ENCODE data around the gene TLK1.

Gene TLK1

GRCh38 chr2:171042253-171042969 lies 118.3 kb downstream of the TLK1 start:
- no peaks in the 10 kb centered on the region for H3K36me3 ChIP-seq (ENCODE audit: control insufficient read depth, insufficient read depth, low read length)
- no peak overlapping the region for H3K4me3 ChIP-seq (ENCODE audit: low read depth, low read length)
- H3K9ac ChIP-seq: no peak overlapping the region
- no peak for TF ChIP-seq CTCF (IDR thresholded peaks at IDR 0.05)
- H3K9me3 ChIP-seq (ENCODE audit: control insufficient read depth, low read length): no peaks in the 10 kb centered on the region
- no peaks in the 10 kb centered on the region for H3K79me2 ChIP-seq
- H2AFZ ChIP-seq: no peak overlapping the region
- no peak overlapping the region for H3K27ac ChIP-seq
- no peak overlapping the region for H3K4me2 ChIP-seq (ENCODE audit: low read length)
- H3K27me3 ChIP-seq (ENCODE audit: control insufficient read depth, insufficient read depth, low read length): no peaks in the 10 kb centered on the region
- no peaks in the 10 kb centered on the region for H3K4me1 ChIP-seq

- no peak overlapping the region for H2AFZ ChIP-seq
- no peaks in the 10 kb centered on the region for H3K36me3 ChIP-seq (ENCODE audit: control insufficient read depth, insufficient read depth, low read length)
- no peaks in the 10 kb centered on the region for H3K9me3 ChIP-seq (ENCODE audit: control insufficient read depth, low read length)
- no peaks in the 10 kb centered on the region for H3K79me2 ChIP-seq
- no peaks in the 10 kb centered on the region for H3K4me1 ChIP-seq
- no peaks in the 10 kb centered on the region for H3K27me3 ChIP-seq (ENCODE audit: control insufficient read depth, insufficient read depth, low read length)
- H3K4me3 ChIP-seq (ENCODE audit: low read depth, low read length): no peak overlapping the region
- no peak for TF ChIP-seq CTCF (IDR thresholded peaks at IDR 0.05)
- H3K27ac ChIP-seq: no peak overlapping the region
- H3K4me2 ChIP-seq (ENCODE audit: low read length): no peak overlapping the region
- no peak overlapping the region for H3K9ac ChIP-seq
Observed at GRCh38 chr2:171036532-171036931, 124.2 kb downstream of the TLK1 start.

GRCh38 chr2:171034315-171034714 lies 126.4 kb downstream of the TLK1 start:
- no peaks in the 10 kb centered on the region for H3K4me1 ChIP-seq
- no peaks in the 10 kb centered on the region for H3K36me3 ChIP-seq (ENCODE audit: control insufficient read depth, insufficient read depth, low read length)
- no peak overlapping the region for H3K27ac ChIP-seq
- H3K9me3 ChIP-seq (ENCODE audit: control insufficient read depth, low read length): no peaks in the 10 kb centered on the region
- TF ChIP-seq CTCF (IDR thresholded peaks at IDR 0.05): no peak
- H3K27me3 ChIP-seq (ENCODE audit: control insufficient read depth, insufficient read depth, low read length): no peaks in the 10 kb centered on the region
- no peaks in the 10 kb centered on the region for H3K79me2 ChIP-seq
- no peak overlapping the region for H2AFZ ChIP-seq
- no peak overlapping the region for H3K9ac ChIP-seq
- no peak overlapping the region for H3K4me2 ChIP-seq (ENCODE audit: low read length)
- H3K4me3 ChIP-seq (ENCODE audit: low read depth, low read length): no peak overlapping the region

- Histone ChIP-seq H3K9me3 (ENCODE audit: control insufficient read depth, low read length) (no peaks in the 10 kb centered on the region), H3K9ac (no peak overlapping the region), H2AFZ (no peak overlapping the region), H3K27me3 (ENCODE audit: control insufficient read depth, insufficient read depth, low read length) (no peaks in the 10 kb centered on the region), H3K27ac (no peak overlapping the region), H3K4me1 (no peaks in the 10 kb centered on the region), H3K79me2 (no peaks in the 10 kb centered on the region), H3K36me3 (ENCODE audit: control insufficient read depth, insufficient read depth, low read length) (no peaks in the 10 kb centered on the region), H3K4me2 (ENCODE audit: low read length) (no peak overlapping the region), H3K4me3 (ENCODE audit: low read depth, low read length) (no peak overlapping the region)
- no peak for TF ChIP-seq CTCF (IDR thresholded peaks at IDR 0.05)
Observed at GRCh38 chr2:171025214-171025613, 135.5 kb downstream of the TLK1 start.

GRCh38 chr2:171018522-171018921 lies 142.2 kb downstream of the TLK1 start:
- no peaks in the 10 kb centered on the region for H3K79me2 ChIP-seq
- H2AFZ ChIP-seq: no peak overlapping the region
- no peak overlapping the region for H3K9ac ChIP-seq
- H3K4me1 ChIP-seq: no peaks in the 10 kb centered on the region
- no peak overlapping the region for H3K4me3 ChIP-seq (ENCODE audit: low read depth, low read length)
- no peaks in the 10 kb centered on the region for H3K36me3 ChIP-seq (ENCODE audit: control insufficient read depth, insufficient read depth, low read length)
- no peaks in the 10 kb centered on the region for H3K9me3 ChIP-seq (ENCODE audit: control insufficient read depth, low read length)
- no peak overlapping the region for H3K4me2 ChIP-seq (ENCODE audit: low read length)
- no peaks in the 10 kb centered on the region for H3K27me3 ChIP-seq (ENCODE audit: control insufficient read depth, insufficient read depth, low read length)
- no peak overlapping the region for H3K27ac ChIP-seq
- no peak for TF ChIP-seq CTCF (IDR thresholded peaks at IDR 0.05)
